Liver (tissue), 9 donors: ENCODE data around the gene BEND3. TPM values are rescaled to one million over a fixed set of nuclear protein-coding genes. Genes with fewer than 3 reads are reported as not detected.

Source experiments
- DNase-seq: peaks from one replicate; pipeline ENCODE4 v3.0.0-alpha.2; 2017; ENCODE audit warnings: low spot score
- H3K27ac ChIP-seq, 2 donors: one replicate each; pipeline ENCODE4 v1.7.0; 2013; ENCODE audit warnings: inconsistent platforms in 2 of 2, low read length in 2 of 2, control low read depth in 1 of 2, low read depth in 1 of 2, mild to moderate bottlenecking in 1 of 2
- H3K27me3 ChIP-seq, 4 donors: one replicate each; pipeline versions ENCODE4 v1.6.1 to v1.7.0; 2013; ENCODE audit warnings: low read length in 3 of 4, inconsistent platforms in 1 of 4, mild to moderate bottlenecking in 1 of 4, moderate library complexity in 1 of 4; ENCODE audit not compliant: control insufficient read depth in 4 of 4, insufficient read depth in 4 of 4
- H3K36me3 ChIP-seq, 4 donors: one replicate each; pipeline versions ENCODE4 v1.6.1 to v1.7.0; 2013; ENCODE audit warnings: low read length in 3 of 4, mild to moderate bottlenecking in 3 of 4, low read depth in 1 of 4, moderate library complexity in 1 of 4; ENCODE audit not compliant: control insufficient read depth in 4 of 4, insufficient read depth in 3 of 4
- H3K4me1 ChIP-seq, 4 donors: one replicate each; pipeline versions ENCODE4 v1.6.1 to v1.7.0; 2013; ENCODE audit warnings: low read length in 3 of 4, mild to moderate bottlenecking in 3 of 4, moderate library complexity in 1 of 4; ENCODE audit not compliant: control insufficient read depth in 4 of 4, insufficient read depth in 4 of 4
- H3K4me3 ChIP-seq, 3 donors: one replicate each; pipeline versions ENCODE4 v1.6.1 to v1.7.0; 2013; ENCODE audit warnings: low read length in 3 of 3, control low read depth in 1 of 3, low read depth in 1 of 3, mild to moderate bottlenecking in 1 of 3
- H3K9ac ChIP-seq, 2 donors: one replicate each; pipeline ENCODE4 v1.7.0; 2013; ENCODE audit warnings: low read length in 2 of 2, mild to moderate bottlenecking in 2 of 2, moderate library complexity in 2 of 2, control low read depth in 1 of 2, low read depth in 1 of 2
- H3K9me3 ChIP-seq, 4 donors: one replicate each; pipeline versions ENCODE4 v1.6.1 to v1.7.0; 2013; ENCODE audit warnings: low read length in 3 of 4; ENCODE audit not compliant: control insufficient read depth in 4 of 4
- EGR1 ChIP-seq, 2 donors: IDR thresholded peaks; 2 replicates each; pipeline ENCODE4 v1.6.1; 2016 to 2018; ENCODE audit warnings: antibody characterized with exemption in 2 of 2, low read depth in 2 of 2
- FOXA1 ChIP-seq: IDR thresholded peaks from 2 replicates; pipeline ENCODE4 v1.6.1; 2016; ENCODE audit warnings: antibody characterized with exemption
- FOXA2 ChIP-seq: IDR thresholded peaks from 2 replicates; pipeline ENCODE4 v1.6.1; 2016; ENCODE audit warnings: antibody characterized with exemption
- GABPA ChIP-seq, 2 donors: IDR thresholded peaks in 1 of 2; conservative IDR thresholded peaks in 1 of 2; 2 replicates each; pipeline ENCODE4 v1.6.1; 2016; ENCODE audit warnings: antibody characterized with exemption in 2 of 2, mild to moderate bottlenecking in 1 of 2, moderate library complexity in 1 of 2
- HNF4A ChIP-seq, 2 donors: conservative IDR thresholded peaks; 2 replicates each; pipeline ENCODE4 v1.6.1; 2016; ENCODE audit warnings: antibody characterized with exemption in 2 of 2, mild to moderate bottlenecking in 2 of 2
- HNF4G ChIP-seq: IDR thresholded peaks from 2 replicates; pipeline ENCODE4 v1.6.1; 2016; ENCODE audit warnings: antibody characterized with exemption
- JUND ChIP-seq, 2 donors: IDR thresholded peaks; 2 replicates each; pipeline ENCODE4 v1.6.1; 2016; ENCODE audit warnings: antibody characterized with exemption in 2 of 2
- NR2F2 ChIP-seq: IDR thresholded peaks from 2 replicates; pipeline ENCODE4 v1.6.1; 2016; ENCODE audit warnings: antibody characterized with exemption
- RAD21 ChIP-seq, 2 donors: IDR thresholded peaks; 2 replicates each; pipeline ENCODE4 v1.6.1; 2016; ENCODE audit warnings: antibody characterized with exemption in 2 of 2, mild to moderate bottlenecking in 2 of 2
- RXRA ChIP-seq, 2 donors: IDR thresholded peaks; 2 replicates each; pipeline ENCODE4 v1.6.1; 2017 to 2018; ENCODE audit warnings: antibody characterized with exemption in 2 of 2, mild to moderate bottlenecking in 1 of 2
- TAF1 ChIP-seq: conservative IDR thresholded peaks from 2 replicates; pipeline ENCODE4 v1.6.1; 2016; ENCODE audit warnings: antibody characterized with exemption, mild to moderate bottlenecking
- YY1 ChIP-seq: IDR thresholded peaks from 2 replicates; pipeline ENCODE4 v1.6.1; 2016; ENCODE audit warnings: antibody characterized with exemption, mild to moderate bottlenecking
- WGBS: extraction: QIAGEN DNeasy Blood & Tissue Kit; methylation state at CpG from one replicate; pipeline ENCODE4 v1.1.7; 2013; 5-methylcytosine and 5-hydroxymethylcytosine counted together
- polyA plus RNA-seq, 2 donors: library from polyadenylated mRNA; stranded (reverse) in 1 of 2; unstranded in 1 of 2; fragments of 200-250 nt in 1 of 2; fragments of >200 nt in 1 of 2; fragmentation: Nextera tagmentation in 1 of 2; extraction: Ambion mirVana in 1 of 2; gene quantifications; one replicate each; pipeline versions ENCODE4 v1.2.1 to v1.2.3, GENCODE V29; 2013 to 2015
- total RNA-seq, 2 donors: library from RNA; depleted of rRNA; stranded (reverse); fragments of >200 nt; gene quantifications; one replicate each; pipeline ENCODE4 v1.2.3, GENCODE V29; 2014
- TF ChIP-seq, protein P1 (sequence below): fragments of 150-350 bp; IDR thresholded peaks from 2 replicates; pipeline ENCODE4 v1.5.1; 2017; ENCODE audit warnings: improper control_type of control experiment, low read depth, low read length; ENCODE audit not compliant: missing input control
- TF ChIP-seq, protein P2 (sequence below): IDR thresholded peaks from 2 replicates; pipeline ENCODE4 v1.6.1; 2016; ENCODE audit warnings: antibody characterized with exemption
- TF ChIP-seq, protein P3 (sequence below): IDR thresholded peaks from 2 replicates; pipeline ENCODE4 v1.6.1; 2016; ENCODE audit warnings: antibody characterized with exemption
- TF ChIP-seq, protein P4 (sequence below): IDR thresholded peaks from 2 replicates; pipeline ENCODE4 v1.6.1; 2016; ENCODE audit warnings: antibody characterized with exemption, mild to moderate bottlenecking
- TF ChIP-seq, protein P5 (sequence below): IDR thresholded peaks from 2 replicates; pipeline ENCODE4 v1.6.1; 2016; ENCODE audit warnings: antibody characterized with exemption
- donor health status: healthy.
- donor health status: healthy.
- donor health status: healthy.
- donor health status: healthy.
- donor health status: healthy.

Gene BEND3
- total and polyA plus RNA-seq, 4 donors, result 0.47 to 1.7 (median 1.2) TPM

DNA sequence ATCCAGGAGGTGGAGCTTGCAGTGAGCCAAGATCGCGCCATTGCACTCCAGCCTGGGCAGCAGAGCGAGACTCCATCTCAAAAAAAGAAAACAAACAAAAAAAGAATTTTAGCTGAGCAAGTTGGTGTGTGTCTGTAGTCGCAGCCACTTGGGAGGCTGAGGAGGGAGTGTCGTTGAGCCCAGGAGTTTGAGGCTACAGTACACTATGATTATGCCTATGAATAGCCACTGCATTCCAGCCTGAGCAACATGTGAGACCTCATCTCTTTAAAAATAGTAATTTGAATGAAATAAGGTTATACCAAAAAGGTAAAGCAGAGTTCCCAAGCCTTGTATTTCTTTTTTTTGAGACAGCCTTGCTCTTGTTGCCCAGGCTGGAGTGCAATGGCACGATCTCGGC lies 67.5 kb downstream of the BEND3 start:
- peaks cover 1 to 32% (median 16%) of the 10 kb centered on the region in 4 donors for H3K36me3 ChIP-seq
- TF ChIP-seq, protein P1, sequence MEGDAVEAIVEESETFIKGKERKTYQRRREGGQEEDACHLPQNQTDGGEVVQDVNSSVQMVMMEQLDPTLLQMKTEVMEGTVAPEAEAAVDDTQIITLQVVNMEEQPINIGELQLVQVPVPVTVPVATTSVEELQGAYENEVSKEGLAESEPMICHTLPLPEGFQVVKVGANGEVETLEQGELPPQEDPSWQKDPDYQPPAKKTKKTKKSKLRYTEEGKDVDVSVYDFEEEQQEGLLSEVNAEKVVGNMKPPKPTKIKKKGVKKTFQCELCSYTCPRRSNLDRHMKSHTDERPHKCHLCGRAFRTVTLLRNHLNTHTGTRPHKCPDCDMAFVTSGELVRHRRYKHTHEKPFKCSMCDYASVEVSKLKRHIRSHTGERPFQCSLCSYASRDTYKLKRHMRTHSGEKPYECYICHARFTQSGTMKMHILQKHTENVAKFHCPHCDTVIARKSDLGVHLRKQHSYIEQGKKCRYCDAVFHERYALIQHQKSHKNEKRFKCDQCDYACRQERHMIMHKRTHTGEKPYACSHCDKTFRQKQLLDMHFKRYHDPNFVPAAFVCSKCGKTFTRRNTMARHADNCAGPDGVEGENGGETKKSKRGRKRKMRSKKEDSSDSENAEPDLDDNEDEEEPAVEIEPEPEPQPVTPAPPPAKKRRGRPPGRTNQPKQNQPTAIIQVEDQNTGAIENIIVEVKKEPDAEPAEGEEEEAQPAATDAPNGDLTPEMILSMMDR, result no peak
- TF ChIP-seq RAD21 (IDR thresholded peaks at IDR 0.05) (no peak), FOXA2 (no peak)
- no peaks in the 10 kb centered on the region for H3K4me1 ChIP-seq
- DNase-seq, result no peak
- H3K9ac ChIP-seq, result no peak overlapping the region
- no peak overlapping the region for H3K4me3 ChIP-seq
- no peaks in the 10 kb centered on the region for H3K27me3 ChIP-seq
- H3K27ac ChIP-seq, result no peak overlapping the region
- 97% methylated on average over 7 of the region's 7 CpGs for WGBS
- no peaks in the 10 kb centered on the region for H3K9me3 ChIP-seq

DNA sequence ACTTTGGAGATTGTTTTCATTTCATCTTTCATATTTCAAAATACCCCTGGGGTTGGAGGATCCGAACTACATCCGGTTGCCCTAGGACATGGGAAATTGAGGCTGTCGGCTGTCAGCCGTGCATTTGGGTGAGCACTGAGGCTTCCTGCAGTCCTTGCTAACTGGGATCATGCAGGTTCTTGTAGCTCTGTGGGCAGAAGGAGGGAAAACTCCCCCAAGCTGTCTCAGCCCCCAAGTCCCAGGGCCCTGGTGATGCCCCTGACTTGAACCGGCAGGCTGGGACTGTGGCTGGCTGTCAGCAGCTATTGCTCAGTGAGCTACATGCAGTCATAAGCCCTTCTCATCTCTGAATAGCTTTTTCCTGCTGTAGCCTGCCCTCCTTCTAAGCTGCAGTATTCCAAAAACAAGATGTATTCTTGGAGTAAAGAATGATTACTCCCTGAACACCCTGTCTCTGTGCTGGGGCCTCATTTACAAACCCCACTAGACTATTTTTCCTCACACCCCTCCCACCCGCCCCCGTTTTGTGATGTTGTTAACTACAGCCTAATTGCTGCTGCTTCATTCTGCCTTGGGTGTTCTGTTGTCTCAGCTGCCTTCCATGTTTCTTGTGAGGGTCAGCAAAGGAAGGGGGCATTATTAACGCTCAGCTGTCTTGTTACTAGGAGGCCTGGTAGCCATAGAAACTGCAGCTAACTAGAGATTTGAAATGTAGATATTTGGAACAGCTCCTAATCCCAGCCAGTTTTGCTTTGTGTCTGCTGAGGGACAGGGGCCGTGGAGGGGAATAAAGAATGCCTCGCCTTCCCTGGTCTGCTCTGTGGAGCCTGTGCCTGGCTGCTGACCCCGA lies 69.3 kb downstream of the BEND3 start:
- Histone ChIP-seq H3K27ac (no peak overlapping the region), H3K36me3 (peaks cover 1 to 26% (median 16%) of the 10 kb centered on the region in 4 donors), H3K4me3 (no peak overlapping the region), H3K4me1 (no peaks in the 10 kb centered on the region), H3K9ac (no peak overlapping the region), H3K9me3 (no peaks in the 10 kb centered on the region), H3K27me3 (no peaks in the 10 kb centered on the region)
- WGBS, result 80% methylated on average over 11 of the region's 11 CpGs
- no peak for DNase-seq
- no peak for TF ChIP-seq RAD21 (IDR thresholded peaks at IDR 0.05)
- TF ChIP-seq EGR1 (IDR thresholded peaks at IDR 0.05; ENCODE audit: low read depth in 2 of 2), result no peak
- TF ChIP-seq GABPA (IDR thresholded peaks at IDR 0.05 in 1 of 2, conservative IDR thresholded peaks at IDR 0.05 in 1 of 2), result no peak
- no peak for TF ChIP-seq TAF1
- TF ChIP-seq, protein P2, sequence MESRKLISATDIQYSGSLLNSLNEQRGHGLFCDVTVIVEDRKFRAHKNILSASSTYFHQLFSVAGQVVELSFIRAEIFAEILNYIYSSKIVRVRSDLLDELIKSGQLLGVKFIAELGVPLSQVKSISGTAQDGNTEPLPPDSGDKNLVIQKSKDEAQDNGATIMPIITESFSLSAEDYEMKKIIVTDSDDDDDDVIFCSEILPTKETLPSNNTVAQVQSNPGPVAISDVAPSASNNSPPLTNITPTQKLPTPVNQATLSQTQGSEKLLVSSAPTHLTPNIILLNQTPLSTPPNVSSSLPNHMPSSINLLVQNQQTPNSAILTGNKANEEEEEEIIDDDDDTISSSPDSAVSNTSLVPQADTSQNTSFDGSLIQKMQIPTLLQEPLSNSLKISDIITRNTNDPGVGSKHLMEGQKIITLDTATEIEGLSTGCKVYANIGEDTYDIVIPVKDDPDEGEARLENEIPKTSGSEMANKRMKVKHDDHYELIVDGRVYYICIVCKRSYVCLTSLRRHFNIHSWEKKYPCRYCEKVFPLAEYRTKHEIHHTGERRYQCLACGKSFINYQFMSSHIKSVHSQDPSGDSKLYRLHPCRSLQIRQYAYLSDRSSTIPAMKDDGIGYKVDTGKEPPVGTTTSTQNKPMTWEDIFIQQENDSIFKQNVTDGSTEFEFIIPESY, result no peak
- TF ChIP-seq, protein P3, sequence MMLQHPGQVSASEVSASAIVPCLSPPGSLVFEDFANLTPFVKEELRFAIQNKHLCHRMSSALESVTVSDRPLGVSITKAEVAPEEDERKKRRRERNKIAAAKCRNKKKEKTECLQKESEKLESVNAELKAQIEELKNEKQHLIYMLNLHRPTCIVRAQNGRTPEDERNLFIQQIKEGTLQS, result no peak
- no peak for TF ChIP-seq HNF4G
- TF ChIP-seq, protein P4, sequence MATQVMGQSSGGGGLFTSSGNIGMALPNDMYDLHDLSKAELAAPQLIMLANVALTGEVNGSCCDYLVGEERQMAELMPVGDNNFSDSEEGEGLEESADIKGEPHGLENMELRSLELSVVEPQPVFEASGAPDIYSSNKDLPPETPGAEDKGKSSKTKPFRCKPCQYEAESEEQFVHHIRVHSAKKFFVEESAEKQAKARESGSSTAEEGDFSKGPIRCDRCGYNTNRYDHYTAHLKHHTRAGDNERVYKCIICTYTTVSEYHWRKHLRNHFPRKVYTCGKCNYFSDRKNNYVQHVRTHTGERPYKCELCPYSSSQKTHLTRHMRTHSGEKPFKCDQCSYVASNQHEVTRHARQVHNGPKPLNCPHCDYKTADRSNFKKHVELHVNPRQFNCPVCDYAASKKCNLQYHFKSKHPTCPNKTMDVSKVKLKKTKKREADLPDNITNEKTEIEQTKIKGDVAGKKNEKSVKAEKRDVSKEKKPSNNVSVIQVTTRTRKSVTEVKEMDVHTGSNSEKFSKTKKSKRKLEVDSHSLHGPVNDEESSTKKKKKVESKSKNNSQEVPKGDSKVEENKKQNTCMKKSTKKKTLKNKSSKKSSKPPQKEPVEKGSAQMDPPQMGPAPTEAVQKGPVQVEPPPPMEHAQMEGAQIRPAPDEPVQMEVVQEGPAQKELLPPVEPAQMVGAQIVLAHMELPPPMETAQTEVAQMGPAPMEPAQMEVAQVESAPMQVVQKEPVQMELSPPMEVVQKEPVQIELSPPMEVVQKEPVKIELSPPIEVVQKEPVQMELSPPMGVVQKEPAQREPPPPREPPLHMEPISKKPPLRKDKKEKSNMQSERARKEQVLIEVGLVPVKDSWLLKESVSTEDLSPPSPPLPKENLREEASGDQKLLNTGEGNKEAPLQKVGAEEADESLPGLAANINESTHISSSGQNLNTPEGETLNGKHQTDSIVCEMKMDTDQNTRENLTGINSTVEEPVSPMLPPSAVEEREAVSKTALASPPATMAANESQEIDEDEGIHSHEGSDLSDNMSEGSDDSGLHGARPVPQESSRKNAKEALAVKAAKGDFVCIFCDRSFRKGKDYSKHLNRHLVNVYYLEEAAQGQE, result no peak
- no peak for TF ChIP-seq HNF4A (conservative IDR thresholded peaks at IDR 0.05)
- TF ChIP-seq JUND (IDR thresholded peaks at IDR 0.05), result no peak
- no peak for TF ChIP-seq FOXA2
- no peak for TF ChIP-seq FOXA1
- TF ChIP-seq, protein P5, sequence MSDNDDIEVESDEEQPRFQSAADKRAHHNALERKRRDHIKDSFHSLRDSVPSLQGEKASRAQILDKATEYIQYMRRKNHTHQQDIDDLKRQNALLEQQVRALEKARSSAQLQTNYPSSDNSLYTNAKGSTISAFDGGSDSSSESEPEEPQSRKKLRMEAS, result no peak
- TF ChIP-seq YY1, result no peak
- TF ChIP-seq, protein P1, result no peak
- TF ChIP-seq RXRA (IDR thresholded peaks at IDR 0.05), result no peak
- no peak for TF ChIP-seq NR2F2
